ENCODE measurements around the gene ASGR1. TPM values are rescaled to one million over a fixed set of nuclear protein-coding genes. Genes with fewer than 3 reads are reported as not detected.
"Not testable (repeated sequence)": the region's sequence is repeated elsewhere in the genome, so short reads cannot be mapped to it uniquely, and the experiment has no call there.

Gene ASGR1
- total and polyA plus RNA-seq, 5 donors = 0.35 to 0.86 (median 0.57) TPM

DNA sequence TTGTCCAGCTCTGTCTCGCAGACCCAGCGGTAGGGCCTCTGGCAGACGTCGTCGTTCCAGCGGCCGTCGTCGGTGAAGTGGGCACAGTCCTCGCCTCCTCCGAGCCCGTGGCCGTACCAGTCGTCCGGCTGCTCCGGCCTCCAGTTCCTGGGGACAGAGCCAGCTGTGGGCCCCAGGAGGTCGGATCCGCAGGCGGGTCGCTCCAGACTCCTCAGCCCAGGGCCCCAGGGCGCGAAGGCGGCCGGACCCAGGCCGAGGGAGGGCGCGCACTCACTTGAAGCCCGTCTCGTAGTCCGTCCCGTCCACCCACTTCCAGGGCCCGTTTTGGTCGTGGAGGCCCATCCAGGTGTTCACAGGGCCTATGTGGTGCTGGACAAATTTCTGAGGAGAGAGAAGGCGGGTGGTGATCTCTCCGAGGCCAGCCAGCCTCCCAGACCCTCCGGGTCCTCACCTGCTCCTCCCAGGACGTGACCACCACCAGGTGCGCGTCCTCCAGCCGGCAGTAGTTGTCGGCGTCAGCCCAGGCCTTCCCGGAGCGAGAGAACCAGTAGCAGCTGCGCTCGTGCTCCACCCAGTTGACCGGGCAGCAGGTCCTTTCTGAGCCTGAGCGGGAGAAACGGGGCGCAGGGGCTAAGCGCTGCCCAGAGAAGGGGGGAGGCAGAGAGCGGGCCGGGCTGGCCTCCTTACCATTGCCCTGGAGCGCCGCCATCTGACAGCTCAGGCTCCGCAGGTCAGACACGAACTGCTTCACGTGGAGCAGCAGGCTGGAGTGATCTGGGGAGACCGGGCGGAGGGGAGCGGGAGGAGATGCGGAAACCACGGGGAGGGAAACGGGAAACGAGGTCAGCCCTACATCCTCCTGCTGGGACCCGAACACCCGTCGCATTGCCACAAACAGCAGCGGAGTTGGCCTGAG, 5.2 kb downstream of the ASGR1 start:
- Histone ChIP-seq H3K4me3 (ENCODE audit: low read length) (no peak overlapping the region), H3K4me1 (ENCODE audit: control insufficient read depth, insufficient read depth, low read length) (no peaks in the 10 kb centered on the region), H3K27me3 (ENCODE audit: control insufficient read depth, insufficient read depth) (no peaks in the 10 kb centered on the region), H3K9me3 (ENCODE audit: control insufficient read depth, low read length) (no peaks in the 10 kb centered on the region), H3K27ac (ENCODE audit: low read length) (no peak overlapping the region)
- 52% methylated on average over 69 of the region's 69 CpGs for WGBS
- ATAC-seq = peak; percentile 42 to 73
- DNase-seq = peak; percentile 62 to 86 (median 85)
- intact Hi-C loops (cut with DNase I) = no loop called here

DNA sequence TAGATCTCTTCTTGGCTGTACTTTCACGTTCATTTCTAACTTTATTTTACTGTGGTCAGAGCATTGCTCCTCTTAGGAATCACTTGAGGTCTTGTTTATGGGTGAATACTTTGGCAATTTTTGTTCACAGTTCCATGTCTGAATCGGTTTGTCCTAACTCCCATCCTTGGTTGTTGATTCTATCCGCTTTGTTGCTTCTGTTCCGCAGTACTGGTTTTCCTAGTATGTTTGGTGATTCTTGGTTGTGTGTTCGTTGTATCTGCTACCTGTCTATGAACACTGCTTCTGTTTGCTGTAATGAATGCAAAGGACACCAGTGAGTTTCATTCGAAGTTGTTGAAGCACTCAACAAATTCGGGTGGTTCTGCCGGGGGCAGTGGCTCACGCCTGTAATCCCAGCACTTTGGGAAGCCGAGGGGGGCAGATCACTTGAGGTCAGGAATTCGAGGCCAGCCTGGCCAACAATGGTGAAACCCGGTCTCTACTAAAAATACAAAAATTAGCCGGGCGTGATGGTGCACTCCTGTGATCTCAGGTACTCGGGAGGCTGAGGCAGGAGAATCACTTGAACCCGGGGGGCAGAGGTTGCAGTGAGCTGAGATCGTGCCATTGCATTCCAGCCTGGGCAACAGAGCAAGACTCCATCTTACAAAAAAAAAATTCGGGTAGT, 6.5 kb downstream of the ASGR1 start:
- intact Hi-C loops (cut with DNase I) = not testable (repeated sequence)

DNA sequence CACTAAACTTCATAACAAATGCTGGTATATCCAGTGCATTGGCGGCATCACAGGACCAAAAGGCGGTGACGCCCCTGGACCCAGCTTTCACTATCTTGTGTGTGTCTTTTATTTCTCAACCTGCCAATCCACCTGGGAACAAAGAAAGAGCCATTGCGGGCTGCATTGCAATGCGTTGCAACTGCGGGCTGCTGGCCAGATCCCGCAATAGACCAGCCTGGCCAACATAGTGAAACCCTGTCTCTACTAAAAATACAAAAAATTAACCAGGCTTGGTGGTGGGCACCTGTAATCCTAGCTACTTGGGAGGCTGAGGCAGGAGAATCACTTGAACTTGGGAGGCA, 9.6 kb downstream of the ASGR1 start:
- ATAC-seq; H3K27ac ChIP-seq (ENCODE audit: low read length); intact Hi-C loops (cut with DNase I); H3K27me3 ChIP-seq (ENCODE audit: control insufficient read depth, insufficient read depth); H3K4me1 ChIP-seq (ENCODE audit: control insufficient read depth, insufficient read depth, low read length); DNase-seq; H3K9me3 ChIP-seq (ENCODE audit: control insufficient read depth, low read length); H3K4me3 ChIP-seq (ENCODE audit: low read length): not testable (repeated sequence)
- WGBS = 98% methylated on average over 7 of the region's 7 CpGs

More for the DNA sequence above, 6.5 kb downstream of the ASGR1 start:
- H3K4me1 ChIP-seq (ENCODE audit: control insufficient read depth, insufficient read depth, low read length); DNase-seq; H3K9me3 ChIP-seq (ENCODE audit: control insufficient read depth, low read length); H3K4me3 ChIP-seq (ENCODE audit: low read length); H3K27me3 ChIP-seq (ENCODE audit: control insufficient read depth, insufficient read depth); H3K27ac ChIP-seq (ENCODE audit: low read length); ATAC-seq: not testable (repeated sequence)
- 93% methylated on average over 18 of the region's 18 CpGs for WGBS

DNA sequence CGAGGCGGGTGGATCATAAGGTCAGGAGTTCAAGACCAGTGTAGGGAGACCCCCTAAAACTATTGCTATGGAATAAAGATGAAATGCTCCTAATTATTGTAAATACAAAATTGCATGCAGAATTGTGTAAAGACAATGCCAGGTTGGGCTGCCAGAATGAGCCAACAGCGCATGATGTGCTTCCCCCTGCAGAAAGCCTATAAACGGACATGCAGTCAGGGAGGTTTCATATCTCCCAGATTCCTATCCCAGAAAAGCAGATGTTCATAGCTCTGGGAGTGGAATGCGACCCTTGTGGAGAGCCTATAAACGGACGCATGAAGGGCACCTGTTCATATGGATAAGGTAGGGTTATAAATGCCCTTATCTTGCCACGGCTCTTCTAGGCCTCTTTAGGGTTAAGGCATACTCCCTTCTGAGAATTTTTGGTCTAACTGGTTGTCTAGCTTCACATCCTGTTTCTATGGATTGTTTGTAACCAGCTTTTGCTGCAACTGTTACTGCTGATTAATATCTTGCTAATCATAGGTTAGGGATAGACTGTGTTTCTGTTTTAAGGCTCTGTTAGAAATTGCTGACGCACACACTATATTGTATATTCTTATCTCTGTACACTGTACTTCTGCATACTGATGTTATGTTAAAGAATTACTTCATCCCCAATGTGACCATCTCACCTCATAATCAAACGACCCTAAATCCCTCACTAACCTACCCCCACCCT, 10.2 kb downstream of the ASGR1 start:
- DNase-seq; H3K9me3 ChIP-seq (ENCODE audit: control insufficient read depth, low read length); H3K27me3 ChIP-seq (ENCODE audit: control insufficient read depth, insufficient read depth); H3K27ac ChIP-seq (ENCODE audit: low read length); H3K4me3 ChIP-seq (ENCODE audit: low read length); intact Hi-C loops (cut with DNase I); ATAC-seq; H3K4me1 ChIP-seq (ENCODE audit: control insufficient read depth, insufficient read depth, low read length): not testable (repeated sequence)
- 87% methylated on average over 10 of the region's 10 CpGs for WGBS

DNA sequence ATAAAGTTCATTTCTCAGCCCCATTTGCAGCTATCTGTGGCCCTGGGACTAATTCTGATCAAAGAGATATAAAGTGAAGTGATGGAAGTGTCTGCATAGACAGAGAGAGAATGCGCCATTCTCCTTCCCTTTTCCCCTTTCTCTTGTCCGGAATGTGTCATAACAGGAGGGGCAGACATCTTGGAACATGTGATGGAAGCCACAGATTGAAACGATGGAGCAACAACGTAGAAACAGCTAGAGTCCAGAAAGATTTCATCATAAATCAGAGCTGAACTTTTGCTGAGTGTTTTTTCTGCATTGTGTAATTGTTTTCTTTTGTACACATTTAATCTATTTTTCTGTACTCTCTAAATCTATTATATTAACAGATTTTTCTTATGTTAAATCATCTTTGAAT, 11.3 kb downstream of the ASGR1 start:
- ATAC-seq = peak in 1 of 2 donors; percentile 32
- intact Hi-C loops (cut with DNase I) = no loop called here
- WGBS = 59% methylated on average over 4 of the region's 4 CpGs

DNA sequence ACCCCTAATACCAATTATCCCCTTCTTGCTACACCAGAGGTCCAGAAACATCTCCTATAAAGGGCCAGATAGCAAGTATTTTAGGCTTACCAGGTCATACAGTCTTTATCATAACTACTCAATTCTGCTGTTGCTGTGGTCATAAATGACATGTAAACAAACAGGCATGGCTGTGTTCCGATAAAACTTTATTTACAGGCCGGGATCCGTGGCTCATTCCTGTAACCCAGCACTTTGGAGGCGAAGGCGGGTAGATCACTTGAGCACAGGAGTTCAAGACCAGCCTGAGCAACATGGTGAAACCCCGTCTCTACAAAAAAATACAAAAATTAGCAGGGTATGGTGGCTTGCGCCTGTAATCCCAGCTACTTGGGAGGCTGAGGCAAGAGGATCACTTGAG, 12.3 kb downstream of the ASGR1 start:
- no peak for DNase-seq
- Histone ChIP-seq H3K4me3 (ENCODE audit: low read length) (no peak overlapping the region), H3K9me3 (ENCODE audit: control insufficient read depth, low read length) (no peaks in the 10 kb centered on the region), H3K27ac (ENCODE audit: low read length) (no peak overlapping the region), H3K4me1 (ENCODE audit: control insufficient read depth, insufficient read depth, low read length) (no peaks in the 10 kb centered on the region), H3K27me3 (ENCODE audit: control insufficient read depth, insufficient read depth) (no peaks in the 10 kb centered on the region)
- 92% methylated on average over 7 of the region's 7 CpGs for WGBS
- intact Hi-C loops (cut with DNase I) = no loop called here
- ATAC-seq = no peak

More for the DNA sequence above, 11.3 kb downstream of the ASGR1 start:
- DNase-seq = no peak
- Histone ChIP-seq H3K27ac (ENCODE audit: low read length) (no peak overlapping the region), H3K4me3 (ENCODE audit: low read length) (no peak overlapping the region), H3K4me1 (ENCODE audit: control insufficient read depth, insufficient read depth, low read length) (no peaks in the 10 kb centered on the region), H3K9me3 (ENCODE audit: control insufficient read depth, low read length) (no peaks in the 10 kb centered on the region), H3K27me3 (ENCODE audit: control insufficient read depth, insufficient read depth) (no peaks in the 10 kb centered on the region)

DNA sequence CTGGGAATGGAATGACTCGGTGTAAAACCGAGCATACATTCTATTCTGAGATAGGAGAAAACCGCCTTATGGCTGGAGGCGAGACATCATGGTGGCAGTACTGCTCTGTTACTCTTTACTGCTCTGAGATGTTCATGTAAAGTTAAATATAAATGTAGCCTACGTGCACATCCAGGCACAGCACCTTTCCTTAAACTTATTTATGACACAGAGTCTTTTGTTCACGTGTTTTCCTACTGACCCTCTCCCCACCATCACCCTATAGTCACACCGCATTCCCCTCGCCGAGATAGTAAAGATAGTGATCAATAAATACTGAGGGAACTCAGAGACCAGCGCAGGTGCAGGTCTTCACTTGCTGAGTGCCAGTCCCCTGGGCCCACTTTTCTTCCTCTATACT, 19.6 kb downstream of the ASGR1 start:
- 65% methylated on average over 10 of the region's 10 CpGs for WGBS
- ATAC-seq; DNase-seq; H3K4me1 ChIP-seq (ENCODE audit: control insufficient read depth, insufficient read depth, low read length); H3K27ac ChIP-seq (ENCODE audit: low read length); intact Hi-C loops (cut with DNase I); H3K9me3 ChIP-seq (ENCODE audit: control insufficient read depth, low read length); H3K4me3 ChIP-seq (ENCODE audit: low read length); H3K27me3 ChIP-seq (ENCODE audit: control insufficient read depth, insufficient read depth): not testable (repeated sequence)

DNA sequence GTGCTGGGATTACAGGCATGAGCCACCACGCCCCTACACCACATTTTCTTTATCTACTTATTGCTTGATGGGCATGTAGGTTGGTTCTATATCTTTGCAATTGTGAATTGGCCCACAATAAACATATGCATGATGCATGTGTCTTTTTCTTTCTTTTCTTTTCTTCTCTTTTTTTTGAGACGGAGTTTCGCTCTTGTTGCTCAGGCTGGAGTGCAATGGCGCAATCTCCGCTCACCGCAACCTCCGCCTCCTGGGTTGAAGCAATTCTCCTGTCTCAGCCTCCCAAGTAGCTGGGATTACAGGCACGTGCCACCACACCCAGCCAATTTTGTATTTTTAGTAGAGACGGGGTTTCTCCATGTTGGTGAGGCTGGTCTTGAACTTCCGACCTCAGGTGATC, 20.7 kb downstream of the ASGR1 start:
- intact Hi-C loops (cut with DNase I); H3K9me3 ChIP-seq (ENCODE audit: control insufficient read depth, low read length); H3K4me1 ChIP-seq (ENCODE audit: control insufficient read depth, insufficient read depth, low read length); H3K27me3 ChIP-seq (ENCODE audit: control insufficient read depth, insufficient read depth); H3K27ac ChIP-seq (ENCODE audit: low read length); ATAC-seq; DNase-seq; H3K4me3 ChIP-seq (ENCODE audit: low read length): not testable (repeated sequence)
- WGBS = 87% methylated on average over 10 of the region's 10 CpGs

DNA sequence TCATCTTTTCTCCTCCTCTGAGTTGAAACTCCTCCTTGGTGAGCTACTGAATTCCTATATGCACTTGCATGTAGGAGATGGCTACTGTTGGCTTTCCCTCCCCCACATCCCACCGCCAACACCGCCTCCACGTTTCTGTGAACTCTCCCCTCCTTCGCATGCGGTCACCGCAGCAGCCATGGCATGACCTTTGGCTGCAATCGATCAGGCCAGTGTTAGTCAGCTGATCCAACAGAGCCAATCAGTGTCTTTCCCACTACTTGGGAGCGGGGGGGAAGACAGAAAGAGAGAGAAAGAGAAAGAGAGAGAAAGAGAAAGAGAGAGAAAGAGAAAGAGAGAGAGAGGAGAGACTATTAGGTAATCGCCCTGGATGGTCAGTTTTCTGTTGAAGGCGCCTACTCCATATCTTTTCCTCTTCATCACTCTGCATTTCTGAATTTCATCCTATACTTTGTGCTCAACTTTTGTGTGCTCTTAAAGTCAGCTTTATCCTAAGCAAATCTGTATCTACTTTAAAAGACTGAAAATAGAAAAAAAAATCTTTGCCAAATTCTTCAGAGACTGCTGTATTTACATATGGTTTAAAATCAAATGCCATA, 22.7 kb downstream of the ASGR1 start:
- 67% methylated on average over 10 of the region's 10 CpGs for WGBS
- no peak for DNase-seq

DNA sequence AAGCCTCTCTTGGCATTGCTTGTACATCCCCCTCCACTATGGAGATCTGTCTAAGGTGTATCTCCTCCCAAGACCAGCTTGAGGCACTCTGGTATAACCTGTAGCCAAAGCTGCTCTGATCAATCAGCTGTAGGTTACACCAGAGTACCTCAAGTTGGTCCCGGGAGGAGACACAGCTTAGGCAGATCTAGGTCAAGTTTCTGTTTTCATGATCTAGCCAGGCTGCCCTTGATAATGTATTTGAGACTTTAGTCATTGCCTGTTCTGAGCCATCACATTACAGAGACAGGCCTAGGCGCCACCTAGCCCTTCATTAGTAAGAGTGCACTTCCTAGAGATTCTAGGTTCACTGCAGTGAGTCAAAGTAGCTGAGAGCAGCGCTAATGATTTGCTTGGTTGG, 31.4 kb downstream of the ASGR1 start:
- H3K4me1 ChIP-seq (ENCODE audit: control insufficient read depth, insufficient read depth, low read length) = no peaks in the 10 kb centered on the region
- intact Hi-C loops (cut with DNase I) = no loop called here
- DNase-seq (no peak), ATAC-seq (no peak)
- H3K27me3 ChIP-seq (ENCODE audit: control insufficient read depth, insufficient read depth) = no peaks in the 10 kb centered on the region
- H3K9me3 ChIP-seq (ENCODE audit: control insufficient read depth, low read length) = no peaks in the 10 kb centered on the region
- H3K4me3 ChIP-seq (ENCODE audit: low read length) = no peak overlapping the region
- no peak overlapping the region for H3K27ac ChIP-seq (ENCODE audit: low read length)
- WGBS = 75% methylated on average over 3 of the region's 3 CpGs

More for the DNA sequence above, 22.7 kb downstream of the ASGR1 start:
- Histone ChIP-seq H3K4me1 (ENCODE audit: control insufficient read depth, insufficient read depth, low read length) (no peaks in the 10 kb centered on the region), H3K9me3 (ENCODE audit: control insufficient read depth, low read length) (no peaks in the 10 kb centered on the region), H3K27me3 (ENCODE audit: control insufficient read depth, insufficient read depth) (no peaks in the 10 kb centered on the region), H3K4me3 (ENCODE audit: low read length) (no peak overlapping the region), H3K27ac (ENCODE audit: low read length) (no peak overlapping the region)
- intact Hi-C loops (cut with DNase I) = no loop called here
- ATAC-seq = no peak

All from right cardiac atrium (tissue), 5 donors.